Hippocampal formation (tissue), 2 donors: ENCODE measurements around the gene ZNF773.
"Not testable (repeated sequence)": the region's sequence is repeated elsewhere in the genome, so short reads cannot be mapped to it uniquely, and the experiment has no call there.

Experiments
- DNase-seq, 2 donors: peaks; one replicate each; lab custom pipeline; 2025; lab: John Stamatoyannopoulos, UW

The ZNF773 gene

DNA sequence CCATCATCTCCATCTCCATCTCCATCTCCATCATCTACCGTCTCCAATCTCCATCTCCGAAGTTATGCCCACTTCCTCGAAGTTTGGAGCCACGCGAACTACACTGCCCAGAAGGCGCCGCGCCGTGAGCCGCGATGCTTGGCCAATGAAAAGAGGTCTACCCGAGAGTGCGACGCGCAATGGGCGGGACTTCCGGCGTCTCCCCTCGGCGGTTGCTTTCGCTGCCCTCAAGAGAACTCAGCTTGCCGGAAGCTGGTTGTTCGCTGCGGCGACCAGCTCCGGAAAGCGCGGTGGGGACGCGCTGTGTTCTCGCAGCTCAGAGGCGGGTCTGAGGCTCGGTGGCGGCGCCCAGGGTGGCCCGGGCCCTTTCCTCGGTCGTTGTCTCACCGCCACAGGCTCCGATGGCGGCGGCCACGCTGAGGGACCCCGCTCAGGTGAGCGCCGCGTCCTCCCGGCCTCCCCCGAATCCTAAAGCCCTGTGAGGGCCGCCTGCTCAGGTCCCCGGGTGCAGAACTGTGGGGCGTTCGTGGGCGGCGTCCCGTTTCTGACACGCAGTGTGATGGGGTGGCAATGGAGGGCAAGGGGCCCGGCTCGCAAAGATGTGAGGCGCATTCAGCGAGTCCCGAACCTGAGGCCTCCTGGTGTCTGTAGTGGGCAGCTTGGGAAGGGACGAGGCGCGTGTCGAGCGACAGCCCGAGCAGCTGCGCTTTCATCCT, at the start of gene ZNF773:
Gene ZNF773, plus strand, starts transcription at position 259 of the 716 bp plus-strand sequence. Its CDS starts 143 bp downstream, at position 402.
- peak; percentile 65 to 76 for DNase-seq

DNA sequence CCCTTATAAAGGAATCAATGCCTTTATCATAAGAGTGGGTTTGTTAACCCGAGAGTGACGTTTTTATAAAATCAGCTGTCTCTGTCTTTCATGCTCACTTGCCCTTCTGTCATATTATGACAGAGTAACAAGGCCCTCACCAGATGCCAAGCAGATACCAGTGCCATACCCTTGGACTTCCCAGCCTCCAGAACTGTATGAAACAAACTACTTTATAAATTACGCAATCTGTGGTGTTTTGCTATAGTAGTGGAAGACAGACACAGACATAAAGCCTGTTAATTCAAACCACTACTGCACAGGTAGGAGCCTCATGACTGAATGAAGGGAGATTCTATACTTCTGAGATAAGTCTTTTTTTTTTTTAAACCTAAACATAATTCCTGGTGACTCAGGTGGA, 47.4 kb upstream of the ZNF773 start:
- no peak for DNase-seq

GRCh38 chr19:57465680-57466381, 33.9 kb upstream of the ZNF773 start:
- DNase-seq: no peak

DNA sequence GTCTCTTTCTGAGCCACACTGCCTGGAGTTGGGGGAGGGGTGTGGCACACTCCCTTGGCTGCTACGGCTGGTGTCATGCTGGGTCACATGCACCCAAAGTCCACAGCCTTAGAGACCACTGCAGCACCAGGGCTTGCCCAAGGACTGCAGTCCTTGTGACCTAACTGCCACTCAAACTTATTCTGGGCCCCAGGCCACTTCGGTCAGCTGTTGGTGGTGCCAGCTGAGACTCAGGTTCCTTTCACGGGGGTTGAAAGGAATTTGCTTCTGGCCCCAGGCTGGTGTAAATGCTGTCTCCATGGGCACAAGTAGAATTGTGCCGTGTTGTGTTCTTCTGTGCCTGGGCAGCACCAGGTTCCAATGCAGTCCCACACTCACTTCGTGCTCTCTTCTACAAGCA, 33.2 kb upstream of the ZNF773 start:
- no peak for DNase-seq

DNA sequence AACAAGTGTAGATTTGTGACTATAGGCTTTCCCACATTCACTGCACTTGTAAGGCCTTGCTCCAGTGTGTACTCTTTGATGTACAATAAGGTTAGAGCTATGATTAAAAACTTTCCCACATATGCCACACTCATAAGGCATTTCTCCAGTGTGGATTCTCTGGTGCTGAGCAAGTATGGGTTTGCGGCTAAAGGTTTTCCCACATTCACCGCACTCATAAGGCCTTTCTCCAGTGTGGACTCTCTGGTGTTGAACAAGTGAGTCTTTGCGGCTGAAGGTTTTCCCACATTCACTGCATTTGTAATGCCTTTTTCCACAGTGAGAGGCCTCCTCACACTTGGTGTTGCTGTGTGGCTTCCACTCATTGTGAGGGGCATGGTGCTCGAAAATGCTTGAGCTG, 26.1 kb upstream of the ZNF773 start:
- DNase-seq: no peak

- DNase-seq: peak; percentile 80 to 90
Measured at GRCh38 chr19:57477191-57478008, 22.3 kb upstream of the ZNF773 start, which contains the start of gene ZNF772. ZNF772 (minus strand) TSS chr19:57477566; CDS start chr19:57477309, 257 bp downstream.

DNA sequence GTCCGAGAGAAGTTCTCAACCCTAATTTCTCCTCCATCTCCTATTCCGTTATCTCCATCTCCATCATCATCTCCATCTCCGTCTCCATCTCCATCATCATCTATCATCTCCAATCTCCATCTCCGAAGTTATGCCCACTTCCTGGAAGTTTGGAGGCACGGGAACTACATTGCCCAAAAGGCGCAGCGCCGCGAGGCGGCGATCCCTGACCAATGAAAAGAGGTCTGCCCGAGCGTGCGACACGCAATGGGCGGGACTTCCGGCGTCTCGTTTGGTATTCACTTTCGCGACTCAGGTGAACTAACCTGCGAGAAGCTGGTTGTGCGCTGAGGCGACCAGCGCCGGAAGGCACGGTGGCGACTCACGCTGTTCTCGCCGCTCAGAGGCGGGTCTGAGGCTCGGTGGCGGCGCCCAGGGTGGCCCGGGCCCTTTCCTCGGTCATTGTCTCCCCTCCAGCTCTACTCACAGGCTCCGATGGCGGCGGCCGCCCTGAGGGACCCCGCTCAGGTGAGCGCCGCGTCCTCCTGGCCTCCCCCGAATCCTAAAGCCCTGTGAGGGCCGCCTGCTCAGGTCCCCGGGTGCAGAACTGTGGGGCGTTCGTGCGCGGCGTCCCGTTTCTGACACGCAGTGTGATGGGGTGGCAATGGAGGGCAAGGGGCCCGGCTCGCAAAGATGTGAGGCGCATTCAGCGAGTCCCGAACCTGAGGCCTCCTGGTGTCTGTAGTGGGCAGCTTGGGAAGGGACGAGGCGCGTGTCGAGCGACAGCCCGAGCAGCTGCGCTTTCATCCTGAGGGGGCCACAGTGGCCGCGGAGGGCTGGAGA, 12.1 kb upstream of the ZNF773 start, which contains the start of gene ZNF419:
Gene ZNF419, plus strand, starts transcription at position 274 of the 822 bp plus-strand sequence. Its CDS starts 201 bp downstream, at position 475.
- peak; percentile 79 to 80 for DNase-seq

- DNase-seq: not testable (repeated sequence)
Measured at GRCh38 chr19:57488299-57488644, 11.5 kb upstream of the ZNF773 start.

GRCh38 chr19:57499332-57499679, 432 bp upstream of the ZNF773 start:
- not testable (repeated sequence) for DNase-seq

DNA sequence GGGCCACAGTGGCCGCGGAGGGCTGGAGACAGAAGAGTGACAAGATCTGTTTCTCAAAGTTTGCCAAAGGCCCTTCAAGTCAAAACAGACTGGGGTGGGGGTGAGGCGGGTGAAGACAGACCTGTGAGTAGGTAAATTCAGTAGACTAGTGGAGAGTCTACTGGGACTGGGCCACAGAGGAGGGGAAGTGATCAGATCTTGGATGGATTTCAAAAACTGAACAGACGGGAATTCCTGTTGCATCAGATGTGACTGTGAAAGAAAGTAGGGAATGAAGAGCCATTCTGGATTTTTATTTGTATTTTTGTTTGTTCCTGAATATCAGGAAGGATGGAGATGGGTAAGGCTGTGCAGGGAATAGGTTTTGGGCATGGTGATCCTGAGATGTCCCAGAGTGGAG, 662 bp downstream of the ZNF773 start:
- DNase-seq: not testable (repeated sequence)

GRCh38 chr19:57506163-57506562, 6.4 kb downstream of the ZNF773 start:
- DNase-seq: no peak

DNA sequence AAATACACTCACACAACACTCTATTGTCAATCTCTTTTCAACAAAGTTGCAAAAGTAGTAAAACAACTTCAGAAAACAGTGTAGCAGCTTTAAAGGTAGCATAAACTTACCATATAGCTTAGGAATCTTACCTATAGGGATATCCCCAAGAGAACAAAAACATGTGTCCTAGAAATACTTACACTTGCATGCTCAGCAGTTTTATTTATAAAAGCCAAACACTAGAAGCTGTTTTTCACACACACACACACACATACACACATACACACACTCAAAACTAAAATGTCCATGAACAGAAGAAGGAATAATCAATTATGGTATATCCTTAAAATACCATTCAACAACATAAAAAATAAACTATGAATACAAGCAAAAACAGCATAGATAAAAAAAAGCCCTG, 11.7 kb downstream of the ZNF773 start:
- no peak for DNase-seq

DNA sequence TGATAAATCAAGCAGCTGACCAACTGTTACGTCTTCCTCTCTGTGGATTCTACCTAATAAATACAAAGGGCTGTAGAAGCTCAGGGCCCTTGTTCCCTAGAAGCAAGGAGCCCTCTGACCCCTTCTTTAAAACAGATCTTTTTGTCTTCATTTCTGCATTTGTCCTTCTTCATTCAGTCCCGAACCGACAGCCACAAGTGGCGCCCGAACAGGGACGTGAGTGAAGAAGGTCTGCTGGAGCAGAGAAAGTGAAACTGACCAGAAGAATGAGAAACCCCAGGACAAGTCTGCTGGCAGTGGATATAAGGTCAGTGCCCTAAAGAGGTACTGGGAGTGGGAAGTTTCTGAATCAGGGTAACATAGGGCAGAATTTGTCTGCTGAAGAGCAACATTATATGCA, 13.1 kb downstream of the ZNF773 start:
- DNase-seq: no peak

- DNase-seq: no peak
Measured at GRCh38 chr19:57515255-57515654, 15.5 kb downstream of the ZNF773 start.

- not testable (repeated sequence) for DNase-seq
Measured at GRCh38 chr19:57518021-57518420, 18.3 kb downstream of the ZNF773 start.

- DNase-seq: peak; percentile 69 to 71
Measured at GRCh38 chr19:57527136-57527881, 27.6 kb downstream of the ZNF773 start, which contains the start of gene ZNF549. ZNF549 (plus strand) TSS chr19:57527356; CDS start chr19:57527574, 218 bp downstream.

DNA sequence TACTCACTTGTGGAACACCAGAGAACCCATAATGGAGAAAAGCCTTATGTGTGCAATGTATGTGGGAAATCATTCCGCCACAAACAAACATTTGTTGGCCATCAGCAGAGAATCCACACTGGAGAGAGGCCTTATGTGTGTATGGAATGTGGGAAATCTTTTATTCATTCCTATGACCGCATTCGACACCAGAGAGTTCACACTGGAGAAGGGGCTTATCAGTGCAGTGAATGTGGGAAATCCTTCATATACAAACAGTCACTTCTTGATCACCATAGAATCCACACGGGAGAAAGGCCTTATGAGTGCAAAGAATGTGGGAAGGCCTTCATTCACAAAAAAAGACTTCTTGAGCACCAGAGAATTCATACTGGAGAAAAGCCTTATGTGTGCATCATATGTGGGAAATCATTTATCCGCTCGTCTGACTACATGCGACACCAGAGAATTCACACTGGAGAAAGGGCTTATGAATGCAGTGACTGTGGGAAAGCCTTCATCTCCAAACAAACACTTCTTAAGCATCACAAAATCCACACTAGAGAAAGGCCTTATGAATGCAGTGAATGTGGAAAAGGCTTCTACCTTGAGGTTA, 38.3 kb downstream of the ZNF773 start:
- no peak for DNase-seq

- no peak for DNase-seq
Measured at GRCh38 chr19:57546513-57546912, 46.8 kb downstream of the ZNF773 start.

DNA sequence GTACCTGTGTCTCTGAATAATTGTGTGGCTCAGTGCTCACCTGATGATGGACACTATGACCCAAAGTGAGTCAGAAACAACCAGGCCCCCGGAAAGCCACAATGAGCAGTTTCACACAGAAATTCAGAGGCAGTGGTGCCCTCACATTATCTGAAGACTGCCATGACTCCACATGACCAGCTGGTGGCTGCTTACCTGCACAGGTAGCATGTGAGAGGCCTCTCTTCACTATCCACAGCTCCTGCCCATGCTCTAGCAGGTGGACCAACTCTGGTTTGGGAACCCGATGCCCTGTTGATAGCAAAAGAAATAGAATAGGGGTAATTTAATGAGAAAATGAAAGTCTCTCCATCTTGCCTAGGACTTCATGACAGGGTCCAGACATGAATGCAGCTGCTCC, 52.7 kb downstream of the ZNF773 start:
- no peak for DNase-seq

DNA sequence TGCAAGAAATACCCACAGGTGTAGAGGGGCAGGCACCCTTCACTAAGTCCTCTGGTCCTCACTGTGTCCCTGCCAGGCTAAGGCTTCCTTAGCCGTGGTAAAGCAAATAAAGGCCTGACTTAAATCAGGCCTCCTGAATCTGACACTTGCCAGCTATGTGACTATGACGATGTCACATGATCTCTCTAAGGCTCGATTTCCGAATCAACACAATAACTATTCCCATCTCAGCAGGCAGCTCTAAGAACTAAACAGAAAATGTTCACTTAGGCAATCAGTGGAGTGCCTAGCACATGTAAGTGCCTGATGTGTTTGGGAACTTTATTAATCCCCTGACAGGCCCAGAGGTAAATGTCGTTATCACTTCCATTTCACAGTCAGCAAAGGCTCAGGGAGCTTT, 57.9 kb downstream of the ZNF773 start:
- DNase-seq: no peak
